HepG2 (cell line): ENCODE measurements around the gene CCDC38. TPM values are rescaled to one million over a fixed set of nuclear protein-coding genes. Genes with fewer than 3 reads are reported as not detected.

Source experiments
- AKAP8 ChIP-seq: sonication (generic); formaldehyde crosslinking; IDR thresholded peaks from 2 replicates; pipeline ENCODE4 v1.5.1; 2020; ENCODE audit warnings: mild to moderate bottlenecking, missing genetic modification reagents
- BHLHE40 ChIP-seq: IDR thresholded peaks from 2 replicates; pipeline ENCODE4 v1.6.1; 2011; ENCODE audit warnings: low read length, improper control_type of control experiment
- DPF2 ChIP-seq: sonication (generic); formaldehyde crosslinking; IDR thresholded peaks from 2 replicates; pipeline ENCODE4 v1.4.0; 2020; ENCODE audit warnings: mild to moderate bottlenecking, low read depth, missing genetic modification reagents, borderline replicate concordance
- FOXA3 ChIP-seq: IDR thresholded peaks from 2 replicates; pipeline ENCODE4 v1.6.1; 2016; ENCODE audit warnings: missing genetic modification reagents, missing compliant biosample characterization
- HIC2 ChIP-seq: sonication (generic); formaldehyde crosslinking; IDR thresholded peaks from 2 replicates; pipeline ENCODE4 v1.9.0; 2022; ENCODE audit warnings: low read depth, missing genetic modification reagents
- HNF4G ChIP-seq, 2 experiments: sonication (generic) in 1 of 2; formaldehyde crosslinking in 1 of 2; IDR thresholded peaks; 2 replicates each; pipeline versions ENCODE4 v1.4.0 to v1.6.1; 2011 to 2020; ENCODE audit warnings: borderline replicate concordance in 2 of 2, low read depth in 2 of 2, mild to moderate bottlenecking in 2 of 2, low read length in 1 of 2, missing genetic modification reagents in 1 of 2, moderate library complexity in 1 of 2
- JDP2 ChIP-seq: sonication (generic); formaldehyde crosslinking; IDR thresholded peaks from 2 replicates; pipeline ENCODE4 v1.8.1; 2022; ENCODE audit warnings: missing genetic modification reagents, borderline replicate concordance
- KDM3A ChIP-seq: IDR thresholded peaks from 2 replicates; pipeline ENCODE4 v1.6.1; 2018; ENCODE audit warnings: low read depth, missing compliant biosample characterization
- MEIS2 ChIP-seq: sonication (generic); formaldehyde crosslinking; IDR thresholded peaks from 2 replicates; pipeline ENCODE4 v1.9.0; 2021; ENCODE audit warnings: mild to moderate bottlenecking, missing genetic modification reagents
- MIXL1 ChIP-seq: IDR thresholded peaks from 2 replicates; pipeline ENCODE4 v1.6.1; 2016
- NR2F1 ChIP-seq, 2 experiments: fragments of 450-650 bp in 1 of 2; formaldehyde crosslinking in 1 of 2; IDR thresholded peaks; 2 replicates each; pipeline versions ENCODE4 v1.5.0 to v1.6.1; 2016 to 2020; ENCODE audit warnings: mild to moderate bottlenecking in 1 of 2, missing compliant biosample characterization in 1 of 2, missing genetic modification reagents in 1 of 2, moderate library complexity in 1 of 2
- RARG ChIP-seq: sonication (generic); formaldehyde crosslinking; IDR thresholded peaks from 2 replicates; pipeline ENCODE4 v1.4.0; 2020; ENCODE audit warnings: low read depth, mild to moderate bottlenecking, missing genetic modification reagents
- RBM39 ChIP-seq: fragments of 200-400 bp; formaldehyde crosslinking; IDR thresholded peaks from one replicate; pipeline ENCODE4 v1.6.1; 2018; ENCODE audit warnings: antibody characterized with exemption, mild to moderate bottlenecking, low read depth, low read length; ENCODE audit not compliant: poor library complexity, severe bottlenecking
- SAFB2 ChIP-seq: sonication (generic); formaldehyde crosslinking; IDR thresholded peaks from 2 replicates; pipeline ENCODE4 v1.5.1; 2020; ENCODE audit warnings: missing genetic modification reagents, low read depth, mild to moderate bottlenecking, borderline replicate concordance
- SMARCC2 ChIP-seq: fragments of 450-650 bp; IDR thresholded peaks from 2 replicates; pipeline ENCODE4 v1.6.1; 2017; ENCODE audit warnings: antibody characterized with exemption, mild to moderate bottlenecking
- THAP11 ChIP-seq: IDR thresholded peaks from 2 replicates; pipeline ENCODE4 v1.6.1; 2016; ENCODE audit warnings: missing biosample characterization, missing genetic modification reagents
- TOE1 ChIP-seq: sonication (generic); formaldehyde crosslinking; IDR thresholded peaks from 2 replicates; pipeline ENCODE4 v1.4.0; 2020; ENCODE audit warnings: mild to moderate bottlenecking, missing genetic modification reagents
- YY1 ChIP-seq: IDR thresholded peaks from 2 replicates; pipeline ENCODE4 v1.6.1; 2011; ENCODE audit warnings: low read length, low read depth, moderate library complexity, mild to moderate bottlenecking; ENCODE audit not compliant: insufficient read depth, insufficient replicate concordance
- ZKSCAN5 ChIP-seq: sonication (generic); formaldehyde crosslinking; IDR thresholded peaks from 2 replicates; pipeline ENCODE4 v1.5.1; 2020; ENCODE audit warnings: mild to moderate bottlenecking, missing genetic modification reagents
- ZNF225 ChIP-seq: sonication (generic); formaldehyde crosslinking; IDR thresholded peaks from 2 replicates; pipeline ENCODE4 v1.4.0; 2020; ENCODE audit warnings: mild to moderate bottlenecking, missing genetic modification reagents
- ZNF274 ChIP-seq: sonication (generic); formaldehyde crosslinking; IDR thresholded peaks from 2 replicates; pipeline ENCODE4 v1.5.1; 2020; ENCODE audit warnings: mild to moderate bottlenecking, missing genetic modification reagents
- ZNF383 ChIP-seq: sonication (generic); formaldehyde crosslinking; IDR thresholded peaks from 2 replicates; pipeline ENCODE4 v1.4.0; 2020; ENCODE audit warnings: missing genetic modification reagents, mild to moderate bottlenecking, borderline replicate concordance
- ZNF496 ChIP-seq: sonication (generic); formaldehyde crosslinking; IDR thresholded peaks from 2 replicates; pipeline ENCODE4 v1.8.1; 2023; ENCODE audit warnings: mild to moderate bottlenecking, moderate library complexity, missing genetic modification reagents; ENCODE audit not compliant: insufficient replicate concordance
- ZNF530 ChIP-seq: sonication (generic); formaldehyde crosslinking; IDR thresholded peaks from 2 replicates; pipeline ENCODE4 v1.5.0; 2020; ENCODE audit warnings: low read depth, mild to moderate bottlenecking, missing genetic modification reagents
- ZNF614 ChIP-seq: IDR thresholded peaks from 2 replicates; pipeline ENCODE4 v1.6.1; 2018; ENCODE audit warnings: missing biosample characterization, missing genetic modification reagents, inconsistent platforms, borderline replicate concordance
- ZNF670 ChIP-seq: sonication (generic); formaldehyde crosslinking; IDR thresholded peaks from 2 replicates; pipeline ENCODE4 v1.8.0; 2022; ENCODE audit warnings: mild to moderate bottlenecking, missing genetic modification reagents, borderline replicate concordance
- polyA plus RNA-seq, 8 experiments: library from polyadenylated mRNA; depleted of rRNA in 3 of 8; stranded (reverse) in 7 of 8; unstranded in 1 of 8; fragments of >200 nt; fragmentation: Illumina TruSeq in 4 of 8; extraction: Trizol in 4 of 8; gene quantifications; 2 replicates each; pipeline versions ENCODE4 v1.2.1 to v1.2.3, GENCODE V29; 2011 to 2016; ENCODE audit warnings: low read depth in 4 of 8, missing spikeins in 1 of 8, mixed read lengths in 1 of 8; ENCODE audit not compliant: insufficient read depth in 1 of 8
- total RNA-seq, 5 experiments: library from RNA; depleted of rRNA; stranded (reverse); fragments of >200 nt; fragmentation: Illumina TruSeq; extraction: Trizol; gene quantifications; 2 replicates each; pipeline ENCODE4 v1.2.3, GENCODE V29; 2016; ENCODE audit warnings: low read depth in 1 of 5
- TF ChIP-seq, protein P1 (sequence below): sonication (generic); formaldehyde crosslinking; IDR thresholded peaks from 2 replicates; pipeline ENCODE4 v1.4.0; 2020; ENCODE audit warnings: mild to moderate bottlenecking, missing genetic modification reagents
- TF ChIP-seq, protein P2 (sequence below): sonication (generic); formaldehyde crosslinking; conservative IDR thresholded peaks from 2 replicates; pipeline ENCODE4 v1.4.0; 2020; ENCODE audit warnings: missing genetic modification reagents

The CCDC38 gene
- total and polyA plus RNA-seq, 2 of the 13 experiments (the other 11 are each of a cell fraction or from before 2014, with no cell fraction given) = 0.24 to 0.32 TPM

GRCh38 chr12:95976416-95976832 lies 34.0 kb upstream of the CCDC38 start (continued):
- TF ChIP-seq RARG (CRISPR knock-in tag) (no peak), SMARCC2 (no peak), MEIS2 (CRISPR knock-in tag) (no peak), AKAP8 (CRISPR knock-in tag) (no peak), YY1 (no peak), HIC2 (CRISPR knock-in tag) (no peak), ZKSCAN5 (no peak), ZNF496 (no peak), ZNF530 (CRISPR knock-in tag) (no peak), ZNF670 (peak; percentile 65; the same call in 1 of the 2 replicates), RBM39 (no peak), KDM3A (no peak), SAFB2 (CRISPR knock-in tag) (no peak), TOE1 (no peak), BHLHE40 (no peak), ZNF225 (CRISPR knock-in tag) (no peak), ZNF614 (CRISPR knock-in tag) (peak; percentile 69; the same call in 1 of the 2 replicates), ZNF274 (CRISPR knock-in tag) (no peak), FOXA3 (CRISPR knock-in tag) (peak; percentile 81), ZNF383 (CRISPR knock-in tag) (no peak), MIXL1 (CRISPR knock-in tag) (peak; percentile 68; the same call in 1 of the 2 replicates), THAP11 (CRISPR knock-in tag) (0 out of 2 replicates have a peak, but pooled peaks have one; percentile 55), DPF2 (CRISPR knock-in tag) (0 out of 2 replicates have a peak, but pooled peaks have one; percentile 17), JDP2 (CRISPR knock-in tag) (no peak), HNF4G (IDR thresholded peaks at IDR 0.05; ENCODE audit: borderline replicate concordance, low read depth, low read length) (peak; percentile 70), HNF4G (CRISPR knock-in tag; IDR thresholded peaks at IDR 0.05; ENCODE audit: borderline replicate concordance, low read depth) (peak; percentile 29; the same call in 1 of the 2 replicates), NR2F1 (CRISPR knock-in tag; IDR thresholded peaks at IDR 0.05) (peak; percentile 43 to 48; a peak in 1 of 4 replicates)
- TF ChIP-seq, protein P1, sequence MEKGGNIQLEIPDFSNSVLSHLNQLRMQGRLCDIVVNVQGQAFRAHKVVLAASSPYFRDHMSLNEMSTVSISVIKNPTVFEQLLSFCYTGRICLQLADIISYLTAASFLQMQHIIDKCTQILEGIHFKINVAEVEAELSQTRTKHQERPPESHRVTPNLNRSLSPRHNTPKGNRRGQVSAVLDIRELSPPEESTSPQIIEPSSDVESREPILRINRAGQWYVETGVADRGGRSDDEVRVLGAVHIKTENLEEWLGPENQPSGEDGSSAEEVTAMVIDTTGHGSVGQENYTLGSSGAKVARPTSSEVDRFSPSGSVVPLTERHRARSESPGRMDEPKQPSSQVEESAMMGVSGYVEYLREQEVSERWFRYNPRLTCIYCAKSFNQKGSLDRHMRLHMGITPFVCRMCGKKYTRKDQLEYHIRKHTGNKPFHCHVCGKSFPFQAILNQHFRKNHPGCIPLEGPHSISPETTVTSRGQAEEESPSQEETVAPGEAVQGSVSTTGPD = 0 out of 2 replicates have a peak, but pooled peaks have one; percentile 57
- TF ChIP-seq, protein P2, sequence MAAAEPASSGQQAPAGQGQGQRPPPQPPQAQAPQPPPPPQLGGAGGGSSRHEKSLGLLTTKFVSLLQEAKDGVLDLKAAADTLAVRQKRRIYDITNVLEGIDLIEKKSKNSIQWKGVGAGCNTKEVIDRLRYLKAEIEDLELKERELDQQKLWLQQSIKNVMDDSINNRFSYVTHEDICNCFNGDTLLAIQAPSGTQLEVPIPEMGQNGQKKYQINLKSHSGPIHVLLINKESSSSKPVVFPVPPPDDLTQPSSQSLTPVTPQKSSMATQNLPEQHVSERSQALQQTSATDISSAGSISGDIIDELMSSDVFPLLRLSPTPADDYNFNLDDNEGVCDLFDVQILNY = no peak
